ENCODE measurements around the gene DOCK1. TPM values are rescaled to one million over a fixed set of nuclear protein-coding genes. Genes with fewer than 3 reads are reported as not detected.

The DOCK1 gene
- total and polyA plus RNA-seq, 8 donors: 46.4 to 77.7 (median 71.3) TPM

GRCh38 chr10:127418536-127419168, 513.4 kb downstream of the DOCK1 start:
- DNase-seq: no peak
- H3K4me1 ChIP-seq: no peaks in the 10 kb centered on the region
- no peaks in the 10 kb centered on the region for H3K9me3 ChIP-seq
- intact Hi-C loops (cut with DNase I): no loop called here
- H3K36me3 ChIP-seq: peaks cover 0 to 24% of the 10 kb centered on the region in 2 donors
- no peaks in the 10 kb centered on the region for H3K27me3 ChIP-seq
- H3K4me3 ChIP-seq: no peak overlapping the region
- no peak for ATAC-seq
- no peak overlapping the region for H3K27ac ChIP-seq
- TF ChIP-seq, protein P1, sequence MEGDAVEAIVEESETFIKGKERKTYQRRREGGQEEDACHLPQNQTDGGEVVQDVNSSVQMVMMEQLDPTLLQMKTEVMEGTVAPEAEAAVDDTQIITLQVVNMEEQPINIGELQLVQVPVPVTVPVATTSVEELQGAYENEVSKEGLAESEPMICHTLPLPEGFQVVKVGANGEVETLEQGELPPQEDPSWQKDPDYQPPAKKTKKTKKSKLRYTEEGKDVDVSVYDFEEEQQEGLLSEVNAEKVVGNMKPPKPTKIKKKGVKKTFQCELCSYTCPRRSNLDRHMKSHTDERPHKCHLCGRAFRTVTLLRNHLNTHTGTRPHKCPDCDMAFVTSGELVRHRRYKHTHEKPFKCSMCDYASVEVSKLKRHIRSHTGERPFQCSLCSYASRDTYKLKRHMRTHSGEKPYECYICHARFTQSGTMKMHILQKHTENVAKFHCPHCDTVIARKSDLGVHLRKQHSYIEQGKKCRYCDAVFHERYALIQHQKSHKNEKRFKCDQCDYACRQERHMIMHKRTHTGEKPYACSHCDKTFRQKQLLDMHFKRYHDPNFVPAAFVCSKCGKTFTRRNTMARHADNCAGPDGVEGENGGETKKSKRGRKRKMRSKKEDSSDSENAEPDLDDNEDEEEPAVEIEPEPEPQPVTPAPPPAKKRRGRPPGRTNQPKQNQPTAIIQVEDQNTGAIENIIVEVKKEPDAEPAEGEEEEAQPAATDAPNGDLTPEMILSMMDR (IDR thresholded peaks at IDR 0.05): no peak

GRCh38 chr10:127420138-127420684, 515.0 kb downstream of the DOCK1 start:
- TF ChIP-seq, protein P1 (IDR thresholded peaks at IDR 0.05): no peak
- intact Hi-C loops (cut with DNase I): no loop called here
- no peaks in the 10 kb centered on the region for H3K9me3 ChIP-seq
- no peak overlapping the region for H3K4me3 ChIP-seq
- peaks cover 0 to 24% of the 10 kb centered on the region in 2 donors for H3K36me3 ChIP-seq
- ATAC-seq: no peak
- DNase-seq: no peak
- H3K27me3 ChIP-seq: no peaks in the 10 kb centered on the region
- H3K27ac ChIP-seq: no peak overlapping the region
- H3K4me1 ChIP-seq: no peaks in the 10 kb centered on the region

GRCh38 chr10:127423218-127423915, 518.1 kb downstream of the DOCK1 start:
- DNase-seq: no peak
- no peak for ATAC-seq
- Histone ChIP-seq H3K4me1 (no peaks in the 10 kb centered on the region), H3K27me3 (no peaks in the 10 kb centered on the region), H3K27ac (no peak overlapping the region), H3K4me3 (no peak overlapping the region), H3K36me3 (peaks cover 0 to 44% of the 10 kb centered on the region in 2 donors), H3K9me3 (no peaks in the 10 kb centered on the region)
- intact Hi-C loops (cut with DNase I): no loop called here
- TF ChIP-seq, protein P1 (IDR thresholded peaks at IDR 0.05): no peak

DNA sequence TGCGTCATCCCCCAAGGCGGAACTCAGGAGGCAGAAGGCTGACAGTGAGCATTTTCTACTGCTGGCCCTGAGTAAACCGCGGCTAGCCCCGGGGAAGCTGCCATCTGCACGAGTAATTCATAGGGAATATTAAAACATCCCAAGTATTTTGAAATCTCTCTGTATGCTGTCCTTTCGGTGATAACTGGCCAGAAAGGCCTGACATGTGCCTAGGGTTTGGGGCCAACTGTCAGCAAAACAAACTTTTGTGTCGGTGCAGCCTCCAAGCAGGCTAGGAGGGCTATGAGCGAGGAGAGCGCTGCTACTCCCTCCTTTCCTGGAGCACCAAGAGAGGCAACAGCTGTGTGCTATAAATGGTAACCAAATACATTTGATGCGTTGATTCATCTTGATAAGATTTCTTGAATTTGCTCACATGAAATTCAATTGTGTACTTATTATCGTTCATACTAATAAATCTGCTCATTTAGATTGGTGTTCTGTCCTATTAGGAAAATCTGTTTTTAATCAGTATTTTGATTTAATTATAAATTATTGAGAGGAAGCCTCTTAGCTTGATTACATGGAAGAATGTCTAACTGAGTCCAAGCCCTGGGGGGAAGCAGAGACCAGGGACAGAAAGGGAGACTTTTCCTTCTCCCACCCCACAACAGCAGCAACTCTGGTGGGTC, 519.5 kb downstream of the DOCK1 start:
- TF ChIP-seq, protein P1 (IDR thresholded peaks at IDR 0.05): no peak
- peaks cover 0 to 37% of the 10 kb centered on the region in 2 donors for H3K36me3 ChIP-seq
- no peak overlapping the region for H3K4me3 ChIP-seq
- no peaks in the 10 kb centered on the region for H3K4me1 ChIP-seq
- H3K27ac ChIP-seq: no peak overlapping the region
- no peaks in the 10 kb centered on the region for H3K9me3 ChIP-seq
- intact Hi-C loops (cut with DNase I): no loop called here
- H3K27me3 ChIP-seq: no peaks in the 10 kb centered on the region
- ATAC-seq (peak; percentile 62), DNase-seq (peak in 2 of 4 donors; percentile 60 to 75)

DNA sequence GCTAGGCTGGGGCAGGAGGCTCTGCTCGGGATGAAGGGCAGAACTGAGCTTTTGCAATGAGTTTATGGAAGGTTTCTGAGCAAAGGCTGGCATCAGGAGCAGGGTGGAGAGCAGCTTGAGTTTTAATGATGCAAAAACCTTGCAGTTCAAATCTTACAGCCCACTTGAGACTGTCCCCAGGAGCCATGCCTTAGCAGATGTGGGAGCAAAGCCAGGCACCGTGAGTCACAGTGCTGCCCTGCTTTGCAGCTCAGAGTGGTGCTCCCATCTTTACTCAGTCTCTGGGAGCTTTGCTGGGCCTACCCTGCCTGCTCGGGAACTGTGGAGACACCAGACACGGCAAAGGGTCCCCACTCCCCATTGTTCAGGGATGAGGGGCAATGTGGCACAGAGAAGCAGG, 521.5 kb downstream of the DOCK1 start:
- H3K27me3 ChIP-seq: no peaks in the 10 kb centered on the region
- no peak overlapping the region for H3K27ac ChIP-seq
- DNase-seq: no peak
- no peak overlapping the region for H3K4me3 ChIP-seq
- intact Hi-C loops (cut with DNase I): no loop called here
- no peaks in the 10 kb centered on the region for H3K4me1 ChIP-seq
- H3K9me3 ChIP-seq: no peaks in the 10 kb centered on the region
- peaks cover 0 to 39% of the 10 kb centered on the region in 2 donors for H3K36me3 ChIP-seq
- no peak for ATAC-seq
- TF ChIP-seq, protein P1 (IDR thresholded peaks at IDR 0.05): no peak
